Neural crest cell (in vitro differentiated cells): ENCODE data around the gene GBF1. TPM values are rescaled to one million over a fixed set of nuclear protein-coding genes. Genes with fewer than 3 reads are reported as not detected.
"Not testable (repeated sequence)": the region's sequence is repeated elsewhere in the genome, so short reads cannot be mapped to it uniquely, and the experiment has no call there.

Experiments
- DNase-seq: peaks from one replicate; pipeline ENCODE4 v3.0.0; 2021; ENCODE audit warnings: low read depth, mixed read lengths, low spot score
- H3K27ac Mint-ChIP-seq: one replicate; pipeline ENCODE4 v1.8.0; 2021; ENCODE audit warnings: mild to moderate bottlenecking, mixed read lengths; ENCODE audit not compliant: unreplicated experiment
- H3K27me3 Mint-ChIP-seq: 2 replicates; pipeline ENCODE4 v1.8.0; 2021; ENCODE audit warnings: low read depth, mild to moderate bottlenecking, mixed read lengths
- H3K36me3 Mint-ChIP-seq: 2 replicates; pipeline ENCODE4 v1.8.0; 2021; ENCODE audit warnings: low read depth, mild to moderate bottlenecking, mixed read lengths
- H3K4me1 Mint-ChIP-seq: 2 replicates; pipeline ENCODE4 v1.8.0; 2021; ENCODE audit warnings: mixed read lengths
- H3K4me3 Mint-ChIP-seq: one replicate; pipeline ENCODE4 v1.8.0; 2021; ENCODE audit warnings: mild to moderate bottlenecking, mixed read lengths
- H3K9me3 Mint-ChIP-seq: 2 replicates; pipeline ENCODE4 v1.8.0; 2021; ENCODE audit warnings: mixed read lengths
- CTCF ChIP-seq: fragments of 200-600 bp; sonication (generic); conservative IDR thresholded peaks from 2 replicates; pipeline ENCODE4 v1.5.0; 2021; ENCODE audit warnings: antibody characterized with exemption, mild to moderate bottlenecking
- total RNA-seq: library from RNA; stranded (reverse); gene quantifications from 2 replicates; pipeline ENCODE4 v1.2.1, GENCODE V29; 2021

The GBF1 gene
- total RNA-seq, 1 donor from 2014 or later, result 43.2 TPM

GRCh38 chr10:102247734-102248133 is 2.4 kb downstream of the GBF1 start:
- Mint-ChIP-seq H3K27me3 (peaks cover 8% of the 10 kb centered on the region), H3K27ac (no peak overlapping the region), H3K4me3 (peak overlapping the region; percentile 85), H3K36me3 (no peaks in the 10 kb centered on the region), H3K4me1 (peaks cover 45% of the 10 kb centered on the region), H3K9me3 (no peaks in the 10 kb centered on the region)
- DNase-seq, result no peak
- no peak for TF ChIP-seq CTCF

GRCh38 chr10:102252508-102252907 is 7.2 kb downstream of the GBF1 start:
- H3K9me3 Mint-ChIP-seq, H3K4me1 Mint-ChIP-seq, H3K4me3 Mint-ChIP-seq, H3K36me3 Mint-ChIP-seq, H3K27me3 Mint-ChIP-seq, H3K27ac Mint-ChIP-seq, DNase-seq: not testable (repeated sequence)

GRCh38 chr10:102254426-102254825 is 9.1 kb downstream of the GBF1 start:
- no peak for TF ChIP-seq CTCF
- DNase-seq, result no peak
- Mint-ChIP-seq H3K36me3 (no peaks in the 10 kb centered on the region), H3K27ac (no peak overlapping the region), H3K4me3 (no peak overlapping the region), H3K4me1 (no peaks in the 10 kb centered on the region), H3K9me3 (no peaks in the 10 kb centered on the region), H3K27me3 (no peaks in the 10 kb centered on the region)

GRCh38 chr10:102255404-102255803 is 10.1 kb downstream of the GBF1 start:
- TF ChIP-seq CTCF, result no peak
- Mint-ChIP-seq H3K27me3 (no peaks in the 10 kb centered on the region), H3K36me3 (no peaks in the 10 kb centered on the region), H3K4me3 (no peak overlapping the region), H3K9me3 (no peaks in the 10 kb centered on the region), H3K4me1 (no peaks in the 10 kb centered on the region), H3K27ac (no peak overlapping the region)
- DNase-seq, result no peak

- DNase-seq, result no peak
- TF ChIP-seq CTCF, result no peak
- H3K36me3 Mint-ChIP-seq, result no peaks in the 10 kb centered on the region
- H3K27ac Mint-ChIP-seq, result no peak overlapping the region
- H3K4me1 Mint-ChIP-seq, result no peaks in the 10 kb centered on the region
- no peaks in the 10 kb centered on the region for H3K9me3 Mint-ChIP-seq
- H3K4me3 Mint-ChIP-seq, result no peak overlapping the region
- no peaks in the 10 kb centered on the region for H3K27me3 Mint-ChIP-seq
Observed at GRCh38 chr10:102261196-102261595, 15.9 kb downstream of the GBF1 start.

GRCh38 chr10:102261842-102262241 is 16.5 kb downstream of the GBF1 start:
- no peaks in the 10 kb centered on the region for H3K4me1 Mint-ChIP-seq
- no peaks in the 10 kb centered on the region for H3K27me3 Mint-ChIP-seq
- H3K36me3 Mint-ChIP-seq, result no peaks in the 10 kb centered on the region
- DNase-seq, result no peak
- H3K9me3 Mint-ChIP-seq, result no peaks in the 10 kb centered on the region
- no peak overlapping the region for H3K4me3 Mint-ChIP-seq
- H3K27ac Mint-ChIP-seq, result no peak overlapping the region
- no peak for TF ChIP-seq CTCF
